ENCODE data around the gene MRM2.

- TF ChIP-seq, protein P1, sequence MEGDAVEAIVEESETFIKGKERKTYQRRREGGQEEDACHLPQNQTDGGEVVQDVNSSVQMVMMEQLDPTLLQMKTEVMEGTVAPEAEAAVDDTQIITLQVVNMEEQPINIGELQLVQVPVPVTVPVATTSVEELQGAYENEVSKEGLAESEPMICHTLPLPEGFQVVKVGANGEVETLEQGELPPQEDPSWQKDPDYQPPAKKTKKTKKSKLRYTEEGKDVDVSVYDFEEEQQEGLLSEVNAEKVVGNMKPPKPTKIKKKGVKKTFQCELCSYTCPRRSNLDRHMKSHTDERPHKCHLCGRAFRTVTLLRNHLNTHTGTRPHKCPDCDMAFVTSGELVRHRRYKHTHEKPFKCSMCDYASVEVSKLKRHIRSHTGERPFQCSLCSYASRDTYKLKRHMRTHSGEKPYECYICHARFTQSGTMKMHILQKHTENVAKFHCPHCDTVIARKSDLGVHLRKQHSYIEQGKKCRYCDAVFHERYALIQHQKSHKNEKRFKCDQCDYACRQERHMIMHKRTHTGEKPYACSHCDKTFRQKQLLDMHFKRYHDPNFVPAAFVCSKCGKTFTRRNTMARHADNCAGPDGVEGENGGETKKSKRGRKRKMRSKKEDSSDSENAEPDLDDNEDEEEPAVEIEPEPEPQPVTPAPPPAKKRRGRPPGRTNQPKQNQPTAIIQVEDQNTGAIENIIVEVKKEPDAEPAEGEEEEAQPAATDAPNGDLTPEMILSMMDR (IDR thresholded peaks at IDR 0.05) = no peak
- no peak for TF ChIP-seq POLR2A (IDR thresholded peaks at IDR 0.05)
Measured at GRCh38 chr7:2233926-2234325, 8.1 kb downstream of the MRM2 start.

Data from right lobe of liver (tissue), 4 donors.